Ascending aorta (tissue), 2 donors: Measurements from ENCODE around the gene MB. TPM values are rescaled to one million over a fixed set of nuclear protein-coding genes. Genes with fewer than 3 reads are reported as not detected.

Source experiments
- DNase-seq, 2 donors: peaks; one replicate each; pipeline ENCODE4 v3.0.0-alpha.2; 2019; ENCODE audit warnings: low spot score in 2 of 2
- H3K27ac ChIP-seq, 2 donors: fragments of 200-600 bp; sonication (generic); one replicate each; pipeline ENCODE4 v1.5.1; 2016 to 2017; ENCODE audit warnings: mild to moderate bottlenecking in 1 of 2
- H3K27me3 ChIP-seq: fragments of 200-600 bp; sonication (generic); one replicate; pipeline ENCODE4 v1.5.1; 2017
- H3K36me3 ChIP-seq, 2 donors: fragments of 200-600 bp; sonication (generic); one replicate each; pipeline ENCODE4 v1.5.1; 2016
- H3K4me1 ChIP-seq, 2 donors: fragments of 200-600 bp; sonication (generic); one replicate each; pipeline ENCODE4 v1.5.1; 2016 to 2017; ENCODE audit warnings: mild to moderate bottlenecking in 1 of 2
- H3K4me3 ChIP-seq, 2 donors: fragments of 200-600 bp; sonication (generic); one replicate each; pipeline ENCODE4 v1.5.1; 2016 to 2017; ENCODE audit warnings: mild to moderate bottlenecking in 1 of 2
- H3K9me3 ChIP-seq, 2 donors: fragments of 200-600 bp; sonication (generic); one replicate each; pipeline ENCODE4 v1.5.1; 2016
- intact Hi-C: fragments of 100-400 bp; cut with DNase I; formaldehyde crosslinking; loops from one replicate; pipeline ENCODE4 v1.15.1; 2023
- total RNA-seq: library from RNA; depleted of rRNA; stranded (reverse); fragments of >200 nt; gene quantifications from one replicate; pipeline ENCODE4 v1.1.0, GENCODE V29; 2016
- TF ChIP-seq, protein P1 (sequence below), 3 experiments: fragments of 200-600 bp in 2 of 3; fragments of 450-650 bp in 1 of 3; sonication (generic) in 2 of 3; IDR thresholded peaks; one replicate each; pipeline ENCODE4 v1.5.1; 2016 to 2019; ENCODE audit warnings: antibody characterized with exemption in 3 of 3, mild to moderate bottlenecking in 1 of 3, moderate library complexity in 1 of 3

MB gene
- total RNA-seq, 1 donor from 2014 or later: not detected

DNA sequence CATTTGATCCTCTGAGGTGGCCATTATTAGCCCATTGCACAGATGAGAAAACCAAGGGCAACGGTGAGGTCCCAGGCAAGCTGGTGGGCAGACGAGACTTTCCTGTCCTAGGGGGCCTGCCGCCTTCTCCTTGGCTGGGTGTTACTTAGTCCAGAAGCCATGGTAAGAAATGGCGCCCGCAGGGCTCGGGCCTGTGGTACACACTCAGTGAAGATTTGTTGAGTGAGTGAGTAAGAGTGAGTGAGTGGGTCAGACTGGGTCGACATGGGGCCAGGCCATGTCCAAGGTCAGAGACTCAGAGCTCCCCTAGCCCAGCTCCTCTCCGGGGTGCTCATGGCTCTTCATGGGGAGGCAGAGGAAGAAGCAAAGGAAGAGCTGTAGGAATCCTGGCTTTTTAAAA is 40.5 kb downstream of the MB start:
- no peak for DNase-seq
- intact Hi-C loops: no loop called here
- TF ChIP-seq, protein P1, sequence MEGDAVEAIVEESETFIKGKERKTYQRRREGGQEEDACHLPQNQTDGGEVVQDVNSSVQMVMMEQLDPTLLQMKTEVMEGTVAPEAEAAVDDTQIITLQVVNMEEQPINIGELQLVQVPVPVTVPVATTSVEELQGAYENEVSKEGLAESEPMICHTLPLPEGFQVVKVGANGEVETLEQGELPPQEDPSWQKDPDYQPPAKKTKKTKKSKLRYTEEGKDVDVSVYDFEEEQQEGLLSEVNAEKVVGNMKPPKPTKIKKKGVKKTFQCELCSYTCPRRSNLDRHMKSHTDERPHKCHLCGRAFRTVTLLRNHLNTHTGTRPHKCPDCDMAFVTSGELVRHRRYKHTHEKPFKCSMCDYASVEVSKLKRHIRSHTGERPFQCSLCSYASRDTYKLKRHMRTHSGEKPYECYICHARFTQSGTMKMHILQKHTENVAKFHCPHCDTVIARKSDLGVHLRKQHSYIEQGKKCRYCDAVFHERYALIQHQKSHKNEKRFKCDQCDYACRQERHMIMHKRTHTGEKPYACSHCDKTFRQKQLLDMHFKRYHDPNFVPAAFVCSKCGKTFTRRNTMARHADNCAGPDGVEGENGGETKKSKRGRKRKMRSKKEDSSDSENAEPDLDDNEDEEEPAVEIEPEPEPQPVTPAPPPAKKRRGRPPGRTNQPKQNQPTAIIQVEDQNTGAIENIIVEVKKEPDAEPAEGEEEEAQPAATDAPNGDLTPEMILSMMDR (IDR thresholded peaks at IDR 0.05): no peak
- no peak overlapping the region for H3K27ac ChIP-seq
- no peaks in the 10 kb centered on the region for H3K9me3 ChIP-seq
- H3K36me3 ChIP-seq: no peaks in the 10 kb centered on the region
- no peak overlapping the region for H3K4me3 ChIP-seq
- no peaks in the 10 kb centered on the region for H3K4me1 ChIP-seq
- H3K27me3 ChIP-seq: no peaks in the 10 kb centered on the region

GRCh38 chr22:35575116-35575748 is 41.9 kb downstream of the MB start:
- Histone ChIP-seq H3K9me3 (no peaks in the 10 kb centered on the region), H3K4me3 (no peak overlapping the region), H3K27me3 (no peaks in the 10 kb centered on the region), H3K27ac (no peak overlapping the region), H3K36me3 (no peaks in the 10 kb centered on the region), H3K4me1 (no peaks in the 10 kb centered on the region)
- intact Hi-C loops: no loop called here
- DNase-seq: no peak
- TF ChIP-seq, protein P1 (IDR thresholded peaks at IDR 0.05): no peak

DNA sequence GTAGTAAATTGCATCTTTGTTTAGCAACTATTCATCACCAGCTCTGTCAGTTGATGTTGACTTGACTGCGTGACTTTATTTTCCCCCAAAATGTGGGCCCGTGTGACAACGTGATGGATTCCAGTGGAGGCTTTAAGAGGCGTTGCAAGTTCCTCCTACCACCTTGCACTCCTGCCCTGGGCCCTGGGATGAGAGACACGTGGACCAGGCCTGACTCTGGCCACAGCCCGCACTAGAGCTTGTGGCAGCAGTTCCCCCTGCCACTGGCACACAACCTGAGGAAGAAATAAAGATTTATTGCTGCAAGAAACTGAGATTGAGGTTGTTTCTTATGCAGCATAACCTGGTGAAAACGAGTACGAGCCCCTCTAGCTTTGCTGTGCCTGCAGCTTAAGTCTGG is 44.6 kb downstream of the MB start:
- no peak for DNase-seq
- intact Hi-C loops: no loop called here
- H3K27ac ChIP-seq: no peak overlapping the region
- no peaks in the 10 kb centered on the region for H3K4me1 ChIP-seq
- H3K4me3 ChIP-seq: no peak overlapping the region
- H3K27me3 ChIP-seq: no peaks in the 10 kb centered on the region
- no peaks in the 10 kb centered on the region for H3K9me3 ChIP-seq
- TF ChIP-seq, protein P1 (IDR thresholded peaks at IDR 0.05): no peak
- no peaks in the 10 kb centered on the region for H3K36me3 ChIP-seq

DNA sequence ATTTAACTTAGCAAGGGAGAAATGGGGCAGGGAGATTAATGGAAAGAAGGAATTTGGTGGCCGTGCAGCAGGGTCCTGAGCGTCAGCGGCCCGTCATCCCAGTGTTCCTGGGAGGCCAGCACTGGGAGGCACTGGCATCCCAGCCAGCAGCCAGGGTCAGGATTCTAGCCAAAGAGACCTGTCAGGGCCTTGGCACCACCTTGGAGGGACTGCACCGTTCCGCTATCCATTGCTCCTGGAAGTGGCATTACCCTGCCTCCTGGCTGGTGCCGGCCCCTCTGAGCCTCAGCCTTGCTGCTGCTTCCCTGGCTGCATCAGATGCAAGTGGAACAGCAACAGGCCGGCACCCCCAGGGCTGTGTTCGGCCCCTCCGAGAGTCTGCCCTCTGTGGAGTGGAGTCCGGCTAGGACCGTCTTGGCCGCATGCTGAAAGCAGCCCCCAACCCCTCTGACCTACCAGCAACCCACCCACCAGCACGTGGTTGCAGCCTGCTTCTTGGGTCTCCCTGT is 46.4 kb downstream of the MB start:
- TF ChIP-seq, protein P1 (IDR thresholded peaks at IDR 0.05): no peak
- Histone ChIP-seq H3K9me3 (no peaks in the 10 kb centered on the region), H3K27me3 (no peaks in the 10 kb centered on the region), H3K36me3 (no peaks in the 10 kb centered on the region), H3K27ac (no peak overlapping the region), H3K4me1 (no peaks in the 10 kb centered on the region), H3K4me3 (no peak overlapping the region)
- intact Hi-C loops: no loop called here
- no peak for DNase-seq

- Histone ChIP-seq H3K27me3 (no peaks in the 10 kb centered on the region), H3K27ac (no peak overlapping the region), H3K9me3 (no peaks in the 10 kb centered on the region), H3K36me3 (no peaks in the 10 kb centered on the region), H3K4me1 (no peaks in the 10 kb centered on the region), H3K4me3 (no peak overlapping the region)
- TF ChIP-seq, protein P1 (IDR thresholded peaks at IDR 0.05): no peak
- no peak for DNase-seq
- intact Hi-C loops: no loop called here
Measured at GRCh38 chr22:35569916-35570315, 47.2 kb downstream of the MB start.
